GM23338 (cell line): ENCODE measurements around the gene PTPRN2. TPM values are rescaled to one million over a fixed set of nuclear protein-coding genes. Genes with fewer than 3 reads are reported as not detected.

Source experiments
- ATAC-seq: fragments of 200-7000 bp; cut with Tn5 transposase; 3 replicates; pipeline ENCODE4 v1.9.1; 2020
- DNase-seq: peaks from one replicate; pipeline ENCODE4 v3.0.0-alpha.2; 2015; ENCODE audit warnings: low spot score
- H2AFZ ChIP-seq: fragments of 200-600 bp; sonication (generic); 2 replicates; pipeline ENCODE4 v1.8.0; 2016; ENCODE audit warnings: antibody characterized with exemption, mild to moderate bottlenecking, moderate library complexity
- H3F3A ChIP-seq: fragments of 200-600 bp; sonication (generic); replicated peaks from 2 replicates; pipeline ENCODE4 v1.8.0; 2017; ENCODE audit warnings: antibody characterized with exemption, mixed run types, low read depth
- H3K27ac ChIP-seq: fragments of 200-600 bp; sonication (generic); 2 replicates; pipeline ENCODE4 v1.6.1; 2016; ENCODE audit warnings: low read depth
- H3K27me3 ChIP-seq: fragments of 200-600 bp; sonication (generic); 2 replicates; pipeline ENCODE4 v1.8.0; 2016; ENCODE audit warnings: mild to moderate bottlenecking, mixed run types, moderate library complexity; ENCODE audit not compliant: insufficient read depth
- H3K36me3 ChIP-seq: fragments of 200-600 bp; sonication (generic); 2 replicates; pipeline ENCODE4 v1.8.0; 2016; ENCODE audit warnings: mild to moderate bottlenecking; ENCODE audit not compliant: insufficient read depth
- H3K4me1 ChIP-seq: fragments of 200-600 bp; sonication (generic); 2 replicates; pipeline ENCODE4 v1.8.0; 2016; ENCODE audit warnings: mild to moderate bottlenecking, moderate library complexity; ENCODE audit not compliant: insufficient read depth
- H3K4me2 ChIP-seq: fragments of 200-600 bp; sonication (generic); 2 replicates; pipeline ENCODE4 v1.7.1; 2017; ENCODE audit warnings: mixed run types
- H3K4me3 ChIP-seq: fragments of 200-600 bp; sonication (generic); 2 replicates; pipeline ENCODE4 v1.6.1; 2016; ENCODE audit warnings: mixed run types
- H3K79me2 ChIP-seq: fragments of 200-600 bp; sonication (generic); replicated peaks from 2 replicates; pipeline ENCODE4 v1.8.0; 2017; ENCODE audit warnings: mild to moderate bottlenecking; ENCODE audit not compliant: insufficient read depth
- H3K9me2 ChIP-seq: fragments of 200-600 bp; sonication (generic); 2 replicates; pipeline ENCODE4 v1.8.0; 2017; ENCODE audit not compliant: insufficient read depth
- H4K20me1 ChIP-seq: fragments of 200-600 bp; sonication (generic); replicated peaks from 2 replicates; pipeline ENCODE4 v1.8.0; 2017; ENCODE audit warnings: mild to moderate bottlenecking; ENCODE audit not compliant: insufficient read depth
- H3K27ac Mint-ChIP-seq: 2 replicates; pipeline ENCODE4 v1.8.0; 2020; ENCODE audit warnings: inconsistent platforms, mild to moderate bottlenecking, moderate library complexity, mixed read lengths
- H3K27me3 Mint-ChIP-seq: 3 replicates; pipeline ENCODE4 v1.8.0; 2022; ENCODE audit warnings: low read depth, mild to moderate bottlenecking, moderate library complexity, mixed read lengths, inconsistent platforms; ENCODE audit not compliant: insufficient read depth, poor library complexity
- H3K36me3 Mint-ChIP-seq: 3 replicates; pipeline ENCODE4 v1.8.0; 2021; ENCODE audit warnings: low read depth, mild to moderate bottlenecking, inconsistent platforms, moderate library complexity, mixed read lengths
- H3K4me1 Mint-ChIP-seq: 3 replicates; pipeline ENCODE4 v1.8.0; 2020; ENCODE audit warnings: mild to moderate bottlenecking, inconsistent platforms, mixed read lengths
- H3K4me3 Mint-ChIP-seq: 3 replicates; pipeline ENCODE4 v1.8.0; 2021; ENCODE audit warnings: moderate library complexity, mild to moderate bottlenecking, inconsistent platforms, mixed read lengths
- H3K9me3 Mint-ChIP-seq: 3 replicates; pipeline ENCODE4 v1.8.0; 2020; ENCODE audit warnings: moderate library complexity, mild to moderate bottlenecking, inconsistent platforms, mixed read lengths
- CREB1 ChIP-seq: fragments of 250-450 bp; sonication (Bioruptor Pico); IDR thresholded peaks from 2 replicates; pipeline ENCODE4 v1.5.0; 2020; ENCODE audit warnings: low read depth, mild to moderate bottlenecking, moderate library complexity
- EZH2phosphoT487 ChIP-seq: fragments of 200-600 bp; sonication (generic); IDR thresholded peaks from one replicate; pipeline ENCODE4 v1.8.1; 2018; ENCODE audit warnings: antibody characterized with exemption; ENCODE audit not compliant: unreplicated experiment
- JUNB ChIP-seq: IDR thresholded peaks from one replicate; pipeline ENCODE4 v1.6.1; 2016; ENCODE audit warnings: antibody characterized with exemption; ENCODE audit not compliant: unreplicated experiment
- NANOG ChIP-seq: IDR thresholded peaks from 2 replicates; pipeline ENCODE4 v1.6.1; 2016; ENCODE audit warnings: antibody characterized with exemption, borderline replicate concordance
- ZNF114 ChIP-seq: fragments of 250-450 bp; sonication (Bioruptor Pico); IDR thresholded peaks from 2 replicates; pipeline ENCODE4 v1.5.0; 2020; ENCODE audit warnings: mild to moderate bottlenecking, moderate library complexity
- ZNF331 ChIP-seq: fragments of 250-450 bp; sonication (Bioruptor Pico); IDR thresholded peaks from 2 replicates; pipeline ENCODE4 v1.5.0; 2020; ENCODE audit warnings: low read depth, mild to moderate bottlenecking, moderate library complexity
- polyA plus RNA-seq: library from polyadenylated mRNA; unstranded; fragments of >200 nt; fragmentation: Nextera tagmentation; extraction: Ambion mirVana; gene quantifications from 2 replicates; pipeline ENCODE4 v1.2.1, GENCODE V29; 2016
- total RNA-seq: library from RNA; depleted of rRNA; stranded (reverse); fragments of >200 nt; shearing (Covaris generic); gene quantifications from 2 replicates; pipeline ENCODE4 v1.2.3, GENCODE V29; 2014
- TF ChIP-seq, protein P1 (sequence below), 2 experiments: fragments of 200-600 bp in 1 of 2; sonication (generic) in 1 of 2; conservative IDR thresholded peaks; 2 replicates each; pipeline versions ENCODE4 v1.5.1 to v1.6.1; 2016 to 2017; ENCODE audit warnings: antibody characterized with exemption in 2 of 2, low read depth in 2 of 2, mild to moderate bottlenecking in 2 of 2, moderate library complexity in 1 of 2
- TF ChIP-seq, protein P2 (sequence below): IDR thresholded peaks from 2 replicates; pipeline ENCODE4 v1.6.1; 2016; ENCODE audit warnings: antibody characterized with exemption

PTPRN2 gene
- total and polyA plus RNA-seq, 2 experiments from 2014 or later: 0.87 to 4.0 TPM

DNA sequence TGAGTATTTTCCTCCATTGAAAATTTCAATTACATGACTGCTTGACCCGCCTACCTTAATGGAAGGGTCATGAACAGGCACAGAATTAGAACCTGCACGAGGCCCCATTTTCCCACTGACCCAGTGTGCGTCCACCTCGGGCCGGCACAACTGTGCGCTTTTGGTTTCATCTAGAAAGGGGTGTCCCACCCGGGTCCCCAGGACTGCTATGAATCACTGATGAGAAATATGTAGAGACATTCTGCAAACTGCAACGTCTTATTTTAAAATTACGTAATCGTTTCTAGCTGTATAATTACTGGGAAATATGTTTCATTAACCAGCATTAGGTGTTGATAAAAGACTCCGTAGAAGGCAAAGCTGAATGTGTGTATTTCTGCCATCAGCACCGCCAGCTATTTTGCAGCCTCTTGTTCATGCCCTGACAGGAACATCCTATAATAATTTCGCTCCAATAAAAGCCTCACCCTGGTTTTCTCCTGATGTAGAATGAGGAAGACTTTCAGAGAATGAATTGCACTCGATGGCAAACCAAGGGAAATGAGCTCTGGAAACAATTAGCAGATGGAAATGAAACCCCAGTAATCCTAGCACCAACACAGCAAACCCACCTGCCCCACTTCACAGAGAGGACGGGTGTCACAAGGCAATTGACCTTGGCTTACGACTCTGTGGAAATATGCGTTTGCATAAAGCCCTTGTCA, 688.7 kb downstream of the PTPRN2 start:
- ATAC-seq (no peak), DNase-seq (no peak)
- Histone ChIP-seq H3F3A (no peaks in the 10 kb centered on the region), H3K27me3 (no peaks in the 10 kb centered on the region), H4K20me1 (no peaks in the 10 kb centered on the region), H3K4me2 (no peak overlapping the region), H3K36me3 (no peaks in the 10 kb centered on the region), H3K4me1 (no peaks in the 10 kb centered on the region), H3K79me2 (no peaks in the 10 kb centered on the region), H3K9me2 (no peaks in the 10 kb centered on the region), H3K4me3 (no peak overlapping the region), H2AFZ (no peak overlapping the region), H3K27ac (no peak overlapping the region)
- TF ChIP-seq NANOG (no peak), ZNF331 (CRISPR knock-in tag) (no peak), EZH2phosphoT487 (no peak)
- TF ChIP-seq, protein P1, sequence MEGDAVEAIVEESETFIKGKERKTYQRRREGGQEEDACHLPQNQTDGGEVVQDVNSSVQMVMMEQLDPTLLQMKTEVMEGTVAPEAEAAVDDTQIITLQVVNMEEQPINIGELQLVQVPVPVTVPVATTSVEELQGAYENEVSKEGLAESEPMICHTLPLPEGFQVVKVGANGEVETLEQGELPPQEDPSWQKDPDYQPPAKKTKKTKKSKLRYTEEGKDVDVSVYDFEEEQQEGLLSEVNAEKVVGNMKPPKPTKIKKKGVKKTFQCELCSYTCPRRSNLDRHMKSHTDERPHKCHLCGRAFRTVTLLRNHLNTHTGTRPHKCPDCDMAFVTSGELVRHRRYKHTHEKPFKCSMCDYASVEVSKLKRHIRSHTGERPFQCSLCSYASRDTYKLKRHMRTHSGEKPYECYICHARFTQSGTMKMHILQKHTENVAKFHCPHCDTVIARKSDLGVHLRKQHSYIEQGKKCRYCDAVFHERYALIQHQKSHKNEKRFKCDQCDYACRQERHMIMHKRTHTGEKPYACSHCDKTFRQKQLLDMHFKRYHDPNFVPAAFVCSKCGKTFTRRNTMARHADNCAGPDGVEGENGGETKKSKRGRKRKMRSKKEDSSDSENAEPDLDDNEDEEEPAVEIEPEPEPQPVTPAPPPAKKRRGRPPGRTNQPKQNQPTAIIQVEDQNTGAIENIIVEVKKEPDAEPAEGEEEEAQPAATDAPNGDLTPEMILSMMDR (conservative IDR thresholded peaks at IDR 0.05; ENCODE audit: low read depth in 2 of 2): no peak
- TF ChIP-seq, protein P2, sequence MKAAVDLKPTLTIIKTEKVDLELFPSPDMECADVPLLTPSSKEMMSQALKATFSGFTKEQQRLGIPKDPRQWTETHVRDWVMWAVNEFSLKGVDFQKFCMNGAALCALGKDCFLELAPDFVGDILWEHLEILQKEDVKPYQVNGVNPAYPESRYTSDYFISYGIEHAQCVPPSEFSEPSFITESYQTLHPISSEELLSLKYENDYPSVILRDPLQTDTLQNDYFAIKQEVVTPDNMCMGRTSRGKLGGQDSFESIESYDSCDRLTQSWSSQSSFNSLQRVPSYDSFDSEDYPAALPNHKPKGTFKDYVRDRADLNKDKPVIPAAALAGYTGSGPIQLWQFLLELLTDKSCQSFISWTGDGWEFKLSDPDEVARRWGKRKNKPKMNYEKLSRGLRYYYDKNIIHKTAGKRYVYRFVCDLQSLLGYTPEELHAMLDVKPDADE: no peak
- no peak overlapping the region for H3K4me3 Mint-ChIP-seq
- H3K9me3 Mint-ChIP-seq: peaks cover 92% of the 10 kb centered on the region
- no peak overlapping the region for H3K27ac Mint-ChIP-seq
- peaks cover 63% of the 10 kb centered on the region for H3K36me3 Mint-ChIP-seq
- no peaks in the 10 kb centered on the region for H3K27me3 Mint-ChIP-seq
- H3K4me1 Mint-ChIP-seq: no peaks in the 10 kb centered on the region

DNA sequence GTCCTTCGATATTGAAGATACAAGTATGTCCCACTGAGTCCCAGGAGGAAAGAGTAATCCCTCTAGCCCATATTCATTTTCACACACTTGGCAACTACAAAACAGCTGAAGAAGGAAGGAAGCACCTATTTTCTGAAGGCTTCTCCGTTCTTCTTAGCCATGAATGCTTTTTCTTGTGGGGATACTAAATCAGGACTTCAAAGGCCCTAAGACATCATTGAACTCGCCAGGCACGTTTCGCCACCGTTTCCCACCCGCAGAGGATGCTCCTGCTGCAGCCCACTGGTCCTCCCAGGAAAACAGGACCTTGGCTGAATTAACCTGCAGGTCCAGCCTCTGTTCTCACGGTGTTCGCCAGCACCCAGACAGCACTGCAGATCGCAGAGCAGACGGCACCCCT, 689.4 kb downstream of the PTPRN2 start:
- H4K20me1 ChIP-seq: no peaks in the 10 kb centered on the region
- no peaks in the 10 kb centered on the region for H3K79me2 ChIP-seq
- no peaks in the 10 kb centered on the region for H3K9me2 ChIP-seq
- Mint-ChIP-seq H3K9me3 (peaks cover 85% of the 10 kb centered on the region), H3K4me3 (no peak overlapping the region), H3K36me3 (peaks cover 66% of the 10 kb centered on the region), H3K4me1 (no peaks in the 10 kb centered on the region), H3K27me3 (no peaks in the 10 kb centered on the region), H3K27ac (no peak overlapping the region)
- H3K4me1 ChIP-seq: no peaks in the 10 kb centered on the region
- H3K4me3 ChIP-seq: no peak overlapping the region
- no peaks in the 10 kb centered on the region for H3K36me3 ChIP-seq
- no peak overlapping the region for H3K4me2 ChIP-seq
- ATAC-seq (no peak), DNase-seq (no peak)
- TF ChIP-seq, protein P1 (conservative IDR thresholded peaks at IDR 0.05; ENCODE audit: low read depth in 2 of 2): no peak
- TF ChIP-seq ZNF331 (CRISPR knock-in tag): no peak
- TF ChIP-seq ZNF114 (CRISPR knock-in tag): no peak
- TF ChIP-seq EZH2phosphoT487: no peak
- no peak for TF ChIP-seq JUNB
- no peak for TF ChIP-seq CREB1 (CRISPR knock-in tag)
- TF ChIP-seq NANOG: no peak
- no peaks in the 10 kb centered on the region for H3K27me3 ChIP-seq
- H2AFZ ChIP-seq: no peak overlapping the region
- no peak overlapping the region for H3K27ac ChIP-seq
- H3F3A ChIP-seq: no peaks in the 10 kb centered on the region
